Fibroblast of lung (primary cell): ENCODE measurements around the gene ARFGEF2. TPM values are rescaled to one million over a fixed set of nuclear protein-coding genes. Genes with fewer than 3 reads are reported as not detected.

Experiments used
- DNase-seq, 2 donors: peaks; one replicate each; pipeline versions ENCODE4 v3.0.0 to v3.0.0-alpha.2; 2010; ENCODE audit warnings: low read depth in 2 of 2
- H2AFZ ChIP-seq: 2 replicates; pipeline ENCODE4 v1.5.1; 2012; ENCODE audit warnings: low read length, control low read depth, inconsistent platforms
- H3K27ac ChIP-seq: 2 replicates; pipeline ENCODE4 v1.5.1; 2011; ENCODE audit warnings: low read length, control low read depth; ENCODE audit not compliant: insufficient read depth
- H3K27me3 ChIP-seq: 2 replicates; pipeline ENCODE4 v1.5.1; 2011; ENCODE audit warnings: mild to moderate bottlenecking, low read length; ENCODE audit not compliant: control insufficient read depth, insufficient read depth
- H3K36me3 ChIP-seq: 2 replicates; pipeline ENCODE4 v1.5.1; 2011; ENCODE audit warnings: low read length; ENCODE audit not compliant: control insufficient read depth, insufficient read depth
- H3K4me1 ChIP-seq: 2 replicates; pipeline ENCODE4 v1.5.1; 2011; ENCODE audit warnings: low read length; ENCODE audit not compliant: control insufficient read depth, insufficient read depth; ENCODE audit errors: extremely low read depth
- H3K4me2 ChIP-seq: 2 replicates; pipeline ENCODE4 v1.5.1; 2011; ENCODE audit warnings: low read length, control low read depth; ENCODE audit not compliant: insufficient read depth; ENCODE audit errors: extremely low read depth
- H3K4me3 ChIP-seq, 4 experiments: fragments of 200-600 bp in 1 of 4; sonication (generic) in 1 of 4; replicated peaks in 1 of 4; 2 replicates each; pipeline ENCODE4 v1.5.1; 2011 to 2016; ENCODE audit warnings: low read length in 4 of 4, low read depth in 3 of 4, mild to moderate bottlenecking in 3 of 4, control low read depth in 2 of 4, inconsistent platforms in 1 of 4, mixed read lengths in 1 of 4; ENCODE audit not compliant: insufficient read depth in 1 of 4; ENCODE audit errors: control extremely low read depth in 1 of 4
- H3K79me2 ChIP-seq: 2 replicates; pipeline ENCODE4 v1.5.1; 2012; ENCODE audit warnings: mild to moderate bottlenecking, low read length, inconsistent platforms; ENCODE audit not compliant: control insufficient read depth, insufficient read depth
- H3K9ac ChIP-seq: 2 replicates; pipeline ENCODE4 v1.5.1; 2011; ENCODE audit warnings: mild to moderate bottlenecking, low read length, control low read depth; ENCODE audit not compliant: insufficient read depth
- H3K9me3 ChIP-seq: 2 replicates; pipeline ENCODE4 v1.5.1; 2012; ENCODE audit warnings: low read depth, low read length; ENCODE audit not compliant: control insufficient read depth, insufficient read depth
- H4K20me1 ChIP-seq: 2 replicates; pipeline ENCODE4 v1.5.1; 2011; ENCODE audit warnings: low read length; ENCODE audit not compliant: control insufficient read depth, insufficient read depth; ENCODE audit errors: extremely low read depth
- EZH2 ChIP-seq: IDR thresholded peaks from 2 replicates; pipeline ENCODE4 v1.5.1; 2012; ENCODE audit warnings: low read length, control low read depth, mild to moderate bottlenecking; ENCODE audit errors: missing control alignments
- polyA plus RNA-seq, 2 donors: library from polyadenylated mRNA; depleted of rRNA in 1 of 2; stranded (reverse) in 1 of 2; unstranded in 1 of 2; fragments of >200 nt; gene quantifications; 2 replicates each; pipeline ENCODE4 v1.2.1, GENCODE V29; 2011 to 2012; ENCODE audit warnings: missing spikeins in 1 of 2
- total RNA-seq: library from RNA; depleted of rRNA; stranded (reverse); fragments of >200 nt; gene quantifications from 2 replicates; pipeline ENCODE4 v1.2.1, GENCODE V29; 2014
- TF ChIP-seq, protein P1 (sequence below), 2 donors: IDR thresholded peaks in 1 of 2; conservative IDR thresholded peaks in 1 of 2; 1 replicate in 1 of 2; 2 replicates in 1 of 2; pipeline ENCODE4 v1.5.1; 2011 to 2012; ENCODE audit warnings: low read length in 2 of 2, control low read depth in 1 of 2, inconsistent platforms in 1 of 2, low read depth in 1 of 2, mild to moderate bottlenecking in 1 of 2

ARFGEF2 gene
- total and polyA plus RNA-seq, 2 donors (not counting 1 experiment from before 2014, with no cell fraction given) = 17.3 to 42.8 TPM

- H4K20me1 ChIP-seq = no peaks in the 10 kb centered on the region
- H3K9ac ChIP-seq = no peak overlapping the region
- no peaks in the 10 kb centered on the region for H3K27me3 ChIP-seq
- H3K27ac ChIP-seq = no peak overlapping the region
- no peak for TF ChIP-seq EZH2
- TF ChIP-seq, protein P1, sequence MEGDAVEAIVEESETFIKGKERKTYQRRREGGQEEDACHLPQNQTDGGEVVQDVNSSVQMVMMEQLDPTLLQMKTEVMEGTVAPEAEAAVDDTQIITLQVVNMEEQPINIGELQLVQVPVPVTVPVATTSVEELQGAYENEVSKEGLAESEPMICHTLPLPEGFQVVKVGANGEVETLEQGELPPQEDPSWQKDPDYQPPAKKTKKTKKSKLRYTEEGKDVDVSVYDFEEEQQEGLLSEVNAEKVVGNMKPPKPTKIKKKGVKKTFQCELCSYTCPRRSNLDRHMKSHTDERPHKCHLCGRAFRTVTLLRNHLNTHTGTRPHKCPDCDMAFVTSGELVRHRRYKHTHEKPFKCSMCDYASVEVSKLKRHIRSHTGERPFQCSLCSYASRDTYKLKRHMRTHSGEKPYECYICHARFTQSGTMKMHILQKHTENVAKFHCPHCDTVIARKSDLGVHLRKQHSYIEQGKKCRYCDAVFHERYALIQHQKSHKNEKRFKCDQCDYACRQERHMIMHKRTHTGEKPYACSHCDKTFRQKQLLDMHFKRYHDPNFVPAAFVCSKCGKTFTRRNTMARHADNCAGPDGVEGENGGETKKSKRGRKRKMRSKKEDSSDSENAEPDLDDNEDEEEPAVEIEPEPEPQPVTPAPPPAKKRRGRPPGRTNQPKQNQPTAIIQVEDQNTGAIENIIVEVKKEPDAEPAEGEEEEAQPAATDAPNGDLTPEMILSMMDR (conservative IDR thresholded peaks at IDR 0.05 in 1 of 2, IDR thresholded peaks at IDR 0.05 in 1 of 2; ENCODE audit: low read depth in 1 of 2, low read length in 2 of 2) = no peak
- no peak for DNase-seq
- no peaks in the 10 kb centered on the region for H3K9me3 ChIP-seq
- H3K36me3 ChIP-seq = peaks cover 2% of the 10 kb centered on the region
- H3K79me2 ChIP-seq = peaks cover 18% of the 10 kb centered on the region
- H2AFZ ChIP-seq = no peak overlapping the region
- H3K4me2 ChIP-seq = no peak overlapping the region
- no peak overlapping the region for H3K4me3 ChIP-seq
- H3K4me1 ChIP-seq = no peaks in the 10 kb centered on the region
Measured at GRCh38 chr20:48940170-48940569, 18.7 kb downstream of the ARFGEF2 start.

- no peaks in the 10 kb centered on the region for H3K9me3 ChIP-seq
- H3K27me3 ChIP-seq = no peaks in the 10 kb centered on the region
- H3K36me3 ChIP-seq = peaks cover 2% of the 10 kb centered on the region
- H3K27ac ChIP-seq = no peak overlapping the region
- no peak for DNase-seq
- H3K79me2 ChIP-seq = peaks cover 18% of the 10 kb centered on the region
- H3K4me2 ChIP-seq = no peak overlapping the region
- no peak overlapping the region for H3K4me3 ChIP-seq
- no peak overlapping the region for H2AFZ ChIP-seq
- H3K4me1 ChIP-seq = no peaks in the 10 kb centered on the region
- H4K20me1 ChIP-seq = no peaks in the 10 kb centered on the region
- H3K9ac ChIP-seq = no peak overlapping the region
- no peak for TF ChIP-seq EZH2
- TF ChIP-seq, protein P1 (conservative IDR thresholded peaks at IDR 0.05 in 1 of 2, IDR thresholded peaks at IDR 0.05 in 1 of 2; ENCODE audit: low read depth in 1 of 2, low read length in 2 of 2) = no peak
Measured at GRCh38 chr20:48941467-48941866, 20.0 kb downstream of the ARFGEF2 start.

DNA sequence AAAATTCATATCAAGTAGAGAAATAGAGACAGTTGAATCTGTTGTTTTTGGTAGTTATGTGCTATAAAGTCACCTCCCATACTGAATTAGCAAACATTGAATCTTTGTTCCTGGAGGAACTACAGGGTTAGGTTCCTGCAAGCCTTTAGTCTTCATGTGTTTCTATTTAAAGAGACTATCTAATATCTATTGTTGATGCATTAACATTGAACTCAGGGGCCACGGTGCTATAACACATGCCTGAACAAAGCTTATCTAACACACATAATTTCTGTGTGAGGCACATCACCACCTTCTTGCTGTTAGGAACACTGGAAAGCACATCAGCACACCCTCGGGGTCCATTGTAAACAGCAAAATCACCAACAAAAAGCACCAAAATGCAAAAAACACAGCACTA is 21.2 kb downstream of the ARFGEF2 start:
- no peak overlapping the region for H3K9ac ChIP-seq
- H3K36me3 ChIP-seq = peaks cover 2% of the 10 kb centered on the region
- H3K27me3 ChIP-seq = no peaks in the 10 kb centered on the region
- no peak overlapping the region for H3K4me3 ChIP-seq
- H3K27ac ChIP-seq = no peak overlapping the region
- H3K9me3 ChIP-seq = no peaks in the 10 kb centered on the region
- H4K20me1 ChIP-seq = no peaks in the 10 kb centered on the region
- no peak overlapping the region for H3K4me2 ChIP-seq
- H3K79me2 ChIP-seq = peaks cover 14% of the 10 kb centered on the region
- H2AFZ ChIP-seq = no peak overlapping the region
- DNase-seq = no peak
- no peaks in the 10 kb centered on the region for H3K4me1 ChIP-seq
- no peak for TF ChIP-seq EZH2
- TF ChIP-seq, protein P1 (conservative IDR thresholded peaks at IDR 0.05 in 1 of 2, IDR thresholded peaks at IDR 0.05 in 1 of 2; ENCODE audit: low read depth in 1 of 2, low read length in 2 of 2) = no peak
